Measurements from ENCODE around the gene DNAJC7. TPM values are rescaled to one million over a fixed set of nuclear protein-coding genes. Genes with fewer than 3 reads are reported as not detected.

DNAJC7 gene
- total RNA-seq, 1 experiment from 2014 or later, result 147 TPM

DNA sequence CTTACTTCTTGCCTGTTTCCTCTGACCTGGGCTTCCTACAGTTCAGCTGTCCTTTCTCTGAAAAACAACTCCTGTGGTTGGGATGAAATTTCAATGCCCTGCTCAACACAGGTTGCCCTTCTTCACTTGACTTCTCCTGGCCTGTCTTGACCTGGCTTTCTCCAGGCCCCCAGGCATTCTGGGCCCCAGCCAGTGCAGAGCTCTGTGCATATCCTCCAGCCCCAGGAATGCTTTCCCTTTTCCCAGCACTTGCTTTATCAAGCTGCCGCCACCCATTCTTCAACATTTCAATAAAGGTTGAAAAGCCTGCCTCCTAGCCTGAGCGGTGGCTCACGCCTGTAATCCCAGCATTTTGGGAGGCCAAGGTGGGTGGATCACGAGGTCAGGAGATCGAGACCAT, 76.1 kb downstream of the DNAJC7 start:
- Mint-ChIP-seq H3K4me1 (ENCODE audit: low read depth, unreplicated experiment) (no peaks in the 10 kb centered on the region), H3K27ac (ENCODE audit: unreplicated experiment) (no peak overlapping the region), H3K36me3 (ENCODE audit: insufficient read depth, unreplicated experiment) (no peaks in the 10 kb centered on the region), H3K27me3 (ENCODE audit: insufficient read depth, unreplicated experiment) (no peaks in the 10 kb centered on the region), H3K9me3 (ENCODE audit: unreplicated experiment) (no peaks in the 10 kb centered on the region), H3K4me3 (ENCODE audit: unreplicated experiment) (no peak overlapping the region)
- H3K9me3 ChIP-seq, result no peaks in the 10 kb centered on the region
- TF ChIP-seq, protein P1, sequence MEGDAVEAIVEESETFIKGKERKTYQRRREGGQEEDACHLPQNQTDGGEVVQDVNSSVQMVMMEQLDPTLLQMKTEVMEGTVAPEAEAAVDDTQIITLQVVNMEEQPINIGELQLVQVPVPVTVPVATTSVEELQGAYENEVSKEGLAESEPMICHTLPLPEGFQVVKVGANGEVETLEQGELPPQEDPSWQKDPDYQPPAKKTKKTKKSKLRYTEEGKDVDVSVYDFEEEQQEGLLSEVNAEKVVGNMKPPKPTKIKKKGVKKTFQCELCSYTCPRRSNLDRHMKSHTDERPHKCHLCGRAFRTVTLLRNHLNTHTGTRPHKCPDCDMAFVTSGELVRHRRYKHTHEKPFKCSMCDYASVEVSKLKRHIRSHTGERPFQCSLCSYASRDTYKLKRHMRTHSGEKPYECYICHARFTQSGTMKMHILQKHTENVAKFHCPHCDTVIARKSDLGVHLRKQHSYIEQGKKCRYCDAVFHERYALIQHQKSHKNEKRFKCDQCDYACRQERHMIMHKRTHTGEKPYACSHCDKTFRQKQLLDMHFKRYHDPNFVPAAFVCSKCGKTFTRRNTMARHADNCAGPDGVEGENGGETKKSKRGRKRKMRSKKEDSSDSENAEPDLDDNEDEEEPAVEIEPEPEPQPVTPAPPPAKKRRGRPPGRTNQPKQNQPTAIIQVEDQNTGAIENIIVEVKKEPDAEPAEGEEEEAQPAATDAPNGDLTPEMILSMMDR (IDR thresholded peaks at IDR 0.05; ENCODE audit: insufficient read depth in 1 of 2, low read depth in 1 of 2, low read length in 1 of 2, severe bottlenecking in 1 of 2, unreplicated experiment in 1 of 2), result no peak
- BruUV-seq (replicated peaks), result no TSS peak
- H3K36me3 ChIP-seq (ENCODE audit: control insufficient read depth, insufficient read depth, low read length), result no peaks in the 10 kb centered on the region; the same call in 1 of the 2 replicates
- ChIA-PET CTCF (interaction anchor here (1.2 kb wide), 1 partner anchor 11 kb away, joined by 5 read pairs; the partner anchor contains the start of gene ODAD4), POLR2A (no interaction called here)
- H3K27me3 ChIP-seq (replicated peaks; ENCODE audit: control insufficient read depth, insufficient read depth, low read length), result no peaks in the 10 kb centered on the region
- no peak overlapping the region for H3K4me3 ChIP-seq (ENCODE audit: low read depth, low read length)
- peaks cover 9% of the 10 kb centered on the region for H3K4me1 ChIP-seq
- no peak for DNase-seq
- intact Hi-C loops (cut with micrococcal nuclease; ENCODE audit: unreplicated experiment), result no loop called here

DNA sequence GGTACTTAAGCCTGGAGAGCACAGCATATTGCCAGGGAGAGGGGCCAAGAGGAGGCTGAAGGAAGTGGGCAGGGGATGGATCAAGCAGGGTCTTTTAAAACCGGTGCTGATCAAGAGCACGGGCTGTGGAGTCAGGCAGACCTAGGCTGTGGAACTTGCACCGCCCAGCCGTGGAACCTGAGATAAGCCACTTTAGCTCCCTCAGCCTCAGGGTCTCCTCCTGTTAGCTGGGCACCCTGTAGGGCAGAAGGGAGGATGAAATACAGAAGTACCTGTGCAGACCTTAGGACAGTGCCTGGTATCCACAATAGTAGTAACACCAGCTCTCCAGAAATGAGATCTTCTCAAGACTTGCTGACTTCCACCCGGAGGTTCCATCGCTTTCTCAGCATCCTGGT, 77.5 kb downstream of the DNAJC7 start:
- ChIA-PET POLR2A (no interaction called here), CTCF (interaction anchor here (1.3 kb wide), 1 partner anchor 9 kb away, joined by 4 read pairs; the partner anchor contains the start of gene ODAD4)
- Histone ChIP-seq H3K27me3 (replicated peaks; ENCODE audit: control insufficient read depth, insufficient read depth, low read length) (no peaks in the 10 kb centered on the region), H3K4me1 (peaks cover 9% of the 10 kb centered on the region), H3K36me3 (ENCODE audit: control insufficient read depth, insufficient read depth, low read length) (no peaks in the 10 kb centered on the region; the same call in 1 of the 2 replicates), H3K9me3 (no peaks in the 10 kb centered on the region), H3K4me3 (ENCODE audit: low read depth, low read length) (no peak overlapping the region)
- Mint-ChIP-seq H3K4me1 (ENCODE audit: low read depth, unreplicated experiment) (no peaks in the 10 kb centered on the region), H3K4me3 (ENCODE audit: unreplicated experiment) (no peak overlapping the region), H3K27me3 (ENCODE audit: insufficient read depth, unreplicated experiment) (no peaks in the 10 kb centered on the region), H3K27ac (ENCODE audit: unreplicated experiment) (no peak overlapping the region), H3K9me3 (ENCODE audit: unreplicated experiment) (no peaks in the 10 kb centered on the region), H3K36me3 (ENCODE audit: insufficient read depth, unreplicated experiment) (no peaks in the 10 kb centered on the region)
- TF ChIP-seq, protein P1 (IDR thresholded peaks at IDR 0.05; ENCODE audit: insufficient read depth in 1 of 2, low read depth in 1 of 2, low read length in 1 of 2, severe bottlenecking in 1 of 2, unreplicated experiment in 1 of 2), result no peak
- intact Hi-C loops (cut with micrococcal nuclease; ENCODE audit: unreplicated experiment), result no loop called here
- DNase-seq, result no peak
- BruUV-seq (replicated peaks), result no TSS peak

DNA sequence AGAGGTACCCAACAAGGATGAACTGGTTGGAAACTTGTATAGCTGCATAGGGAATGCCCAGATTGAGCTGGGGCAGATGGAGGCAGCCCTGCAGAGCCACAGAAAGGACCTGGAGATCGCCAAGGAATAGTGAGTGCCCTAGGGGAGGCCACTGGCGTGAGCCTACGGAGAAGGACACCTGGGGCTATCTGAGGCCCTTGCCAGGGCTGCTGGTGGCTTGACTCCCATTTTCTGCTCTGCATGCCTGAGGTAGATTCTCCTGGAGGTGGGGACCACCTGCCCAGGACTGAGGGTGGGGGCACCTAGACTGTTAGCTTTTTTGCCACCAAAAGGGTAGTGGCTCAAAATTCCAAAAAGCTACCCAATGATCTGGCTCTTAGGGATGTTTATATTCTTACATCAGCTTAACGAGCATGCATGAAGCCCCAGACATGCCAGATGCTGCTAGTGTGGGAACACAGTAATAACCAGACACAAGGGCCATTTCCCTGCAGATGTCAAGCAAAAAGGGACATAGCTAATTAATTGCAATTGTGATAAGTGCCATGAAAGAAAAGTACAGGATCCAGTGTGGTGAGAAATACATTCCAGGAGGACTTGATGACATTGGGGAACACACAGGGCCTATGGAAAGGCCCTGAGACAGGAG, 78.1 kb downstream of the DNAJC7 start:
- ChIA-PET CTCF (interaction anchor here (1.3 kb wide), 1 partner anchor 9 kb away, joined by 4 read pairs; the partner anchor contains the start of gene ODAD4), POLR2A (no interaction called here)
- Histone ChIP-seq H3K27me3 (replicated peaks; ENCODE audit: control insufficient read depth, insufficient read depth, low read length) (no peaks in the 10 kb centered on the region), H3K4me1 (peaks cover 9% of the 10 kb centered on the region), H3K4me3 (ENCODE audit: low read depth, low read length) (no peak overlapping the region), H3K36me3 (ENCODE audit: control insufficient read depth, insufficient read depth, low read length) (no peaks in the 10 kb centered on the region; the same call in 1 of the 2 replicates), H3K9me3 (no peaks in the 10 kb centered on the region)
- Mint-ChIP-seq H3K4me3 (ENCODE audit: unreplicated experiment) (no peak overlapping the region), H3K9me3 (ENCODE audit: unreplicated experiment) (no peaks in the 10 kb centered on the region), H3K36me3 (ENCODE audit: insufficient read depth, unreplicated experiment) (no peaks in the 10 kb centered on the region), H3K4me1 (ENCODE audit: low read depth, unreplicated experiment) (no peaks in the 10 kb centered on the region), H3K27me3 (ENCODE audit: insufficient read depth, unreplicated experiment) (no peaks in the 10 kb centered on the region), H3K27ac (ENCODE audit: unreplicated experiment) (no peak overlapping the region)
- intact Hi-C loops (cut with micrococcal nuclease; ENCODE audit: unreplicated experiment), result no loop called here
- TF ChIP-seq, protein P1 (IDR thresholded peaks at IDR 0.05; ENCODE audit: insufficient read depth in 1 of 2, low read depth in 1 of 2, low read length in 1 of 2, severe bottlenecking in 1 of 2, unreplicated experiment in 1 of 2), result no peak
- no TSS peak for BruUV-seq (replicated peaks)
- DNase-seq, result no peak

All from Caco-2 (cell line).